Measurements from ENCODE around the gene SLC2A5.

Gene SLC2A5

GRCh38 chr1:9088807-9089206 is 19.4 kb upstream of the SLC2A5 start:
- DNase-seq = no peak

GRCh38 chr1:9087411-9088125 is 18.1 kb upstream of the SLC2A5 start:
- DNase-seq = no peak

GRCh38 chr1:9086796-9087195 is 17.4 kb upstream of the SLC2A5 start:
- no peak for DNase-seq

GRCh38 chr1:9086045-9086444 is 16.6 kb upstream of the SLC2A5 start:
- no peak for DNase-seq

GRCh38 chr1:9085306-9085940 is 16.0 kb upstream of the SLC2A5 start:
- peak; percentile 12 for DNase-seq

GRCh38 chr1:9084906-9085305 is 15.5 kb upstream of the SLC2A5 start:
- DNase-seq = no peak

- no peak for DNase-seq
Measured at GRCh38 chr1:9081473-9081872, 12.0 kb upstream of the SLC2A5 start.

GRCh38 chr1:9080705-9081291 is 11.4 kb upstream of the SLC2A5 start:
- no peak for DNase-seq

GRCh38 chr1:9079988-9080704 is 10.7 kb upstream of the SLC2A5 start:
- no peak for DNase-seq

- DNase-seq = no peak
Measured at GRCh38 chr1:9078752-9079500, 9.5 kb upstream of the SLC2A5 start.

GRCh38 chr1:9078015-9078751 is 8.7 kb upstream of the SLC2A5 start:
- DNase-seq = no peak

GRCh38 chr1:9075022-9075421 is 5.6 kb upstream of the SLC2A5 start:
- peak; percentile 41 for DNase-seq

- DNase-seq = no peak
Measured at GRCh38 chr1:9073143-9073542, 3.7 kb upstream of the SLC2A5 start.

GRCh38 chr1:9071554-9072235 is 2.3 kb upstream of the SLC2A5 start:
- no peak for DNase-seq

- no peak for DNase-seq
Measured at GRCh38 chr1:9070486-9070885, 1.1 kb upstream of the SLC2A5 start.

GRCh38 chr1:9068981-9069325 is 482 bp downstream of the SLC2A5 start:
- DNase-seq = no peak

- no peak for DNase-seq
Measured at GRCh38 chr1:9066945-9067807, 2.3 kb downstream of the SLC2A5 start.

GRCh38 chr1:9065213-9065751 is 4.2 kb downstream of the SLC2A5 start:
- no peak for DNase-seq

GRCh38 chr1:9062846-9063245 is 6.6 kb downstream of the SLC2A5 start:
- no peak for DNase-seq

- DNase-seq = no peak
Measured at GRCh38 chr1:9062021-9062471, 7.4 kb downstream of the SLC2A5 start.

All from KG1 (cell line).